ENCODE results near the gene GDF10. TPM values are rescaled to one million over a fixed set of nuclear protein-coding genes. Genes with fewer than 3 reads are reported as not detected.

The GDF10 gene
- total and polyA plus RNA-seq, 2 of the 8 experiments (the other 6 are each of a cell fraction or from before 2014, with no cell fraction given), result 0.19 to 0.32 TPM

- H3K27me3 ChIP-seq (replicated peaks in 1 of 4; ENCODE audit: control insufficient read depth in 3 of 4, extremely low read depth in 1 of 4, insufficient read depth in 3 of 4, low read length in 3 of 4), result no peaks in the 10 kb centered on the region; a peak in 1 of 7 replicates
- ChIA-PET POLR2A (ENCODE audit: partially characterized antibody) (no interaction called here), CTCF (ENCODE audit: partially characterized antibody) (interaction anchor here (0.8 to 11.8 kb wide), 31 partner anchors 8 to 316 kb away, joined by 3 to 201 read pairs (median 5); partner anchors contain the start of gene GDF10)
- no peaks in the 10 kb centered on the region for H3K36me3 ChIP-seq (ENCODE audit: control insufficient read depth in 2 of 4, insufficient read depth in 4 of 4, low read length in 3 of 4)
- H2BK12ac ChIP-seq (ENCODE audit: low read depth, low read length), result no peak overlapping the region
- no peaks in the 10 kb centered on the region for H3K9me3 ChIP-seq (ENCODE audit: insufficient read depth in 2 of 2, low read depth in 1 of 2, low read length in 1 of 2)
- H3K4me1 ChIP-seq (replicated peaks in 1 of 4; ENCODE audit: control insufficient read depth in 3 of 4, insufficient read depth in 4 of 4, low read length in 3 of 4), result peaks cover 0 to 5% (median 0%) of the 10 kb centered on the region in 4 experiments; a peak in 3 of 7 replicates
- H4K20me1 ChIP-seq (replicated peaks in 1 of 2; ENCODE audit: control insufficient read depth in 1 of 2, insufficient read depth in 2 of 2, low read length in 2 of 2), result no peaks in the 10 kb centered on the region
- DNase-seq (ENCODE audit: low read depth in 1 of 2, low spot score in 2 of 2) (no peak), FAIRE-seq (no peak)
- no peak overlapping the region for H2BK15ac ChIP-seq (ENCODE audit: low read length)
- no peak overlapping the region for H4K91ac ChIP-seq (replicated peaks; ENCODE audit: insufficient read length, low read length)
- 81% methylated on average over 9 of the region's 10 CpGs; no CpG with 5 or more reads in 1 of the 2 experiments for WGBS, 2 experiments (ENCODE audit: extremely low coverage in 1 of 2, insufficient coverage in 1 of 2, insufficient read length in 1 of 2, insufficient replicate concordance in 2 of 2, low coverage in 1 of 2, low lambda C conversion rate in 2 of 2, missing lambda C conversion rate in 1 of 2)
- no peaks in the 10 kb centered on the region for H3K79me1 ChIP-seq (ENCODE audit: low read depth, low read length)
- H2BK5ac ChIP-seq (ENCODE audit: low read depth, low read length), result no peak overlapping the region
- no peak overlapping the region for H2AK5ac ChIP-seq (ENCODE audit: low read depth, low read length)
- H2AFZ ChIP-seq (ENCODE audit: low read length), result no peak overlapping the region
- H3K14ac ChIP-seq (ENCODE audit: insufficient read length), result no peak overlapping the region
- H4K5ac ChIP-seq (ENCODE audit: insufficient read length, low read depth, low read length), result no peak overlapping the region
- no peak overlapping the region for H2BK20ac ChIP-seq (ENCODE audit: low read length)
- H3K56ac ChIP-seq (replicated peaks; ENCODE audit: insufficient read length, low read depth, low read length), result no peak overlapping the region
- H3K23me2 ChIP-seq (ENCODE audit: low read depth, low read length), result no peaks in the 10 kb centered on the region
- H3K79me2 ChIP-seq (ENCODE audit: control insufficient read depth in 1 of 2, insufficient read depth in 2 of 2, low read length in 2 of 2), result no peaks in the 10 kb centered on the region
- H4K8ac ChIP-seq (ENCODE audit: extremely low read depth, insufficient read depth, low read length), result no peak overlapping the region
- no peak overlapping the region for H3K4me2 ChIP-seq (ENCODE audit: insufficient read depth in 1 of 2, low read depth in 2 of 2, low read length in 2 of 2)
- H3K27ac ChIP-seq (ENCODE audit: low read depth, low read length), result no peak overlapping the region
- H3K4me3 ChIP-seq (ENCODE audit: extremely low read depth in 1 of 4, insufficient read depth in 2 of 4, low read depth in 3 of 4, low read length in 4 of 4), result no peak overlapping the region
- no peak overlapping the region for H3K4ac ChIP-seq (replicated peaks; ENCODE audit: insufficient read length, low read depth, low read length)
- H2BK120ac ChIP-seq (replicated peaks; ENCODE audit: low read depth, low read length), result no peak overlapping the region
- no peak overlapping the region for H3K23ac ChIP-seq (ENCODE audit: insufficient read length)
- H3K18ac ChIP-seq (ENCODE audit: extremely low read depth, low read length), result no peak overlapping the region
- no peak overlapping the region for H3K9ac ChIP-seq (replicated peaks in 1 of 4; ENCODE audit: extremely low read depth in 1 of 4, low read depth in 3 of 4, low read length in 3 of 4)
- no peak for TF ChIP-seq BCL11A (IDR thresholded peaks at IDR 0.05; ENCODE audit: low read depth in 2 of 2, low read length in 2 of 2)
- no peak for TF ChIP-seq NANOG (IDR thresholded peaks at IDR 0.05; ENCODE audit: insufficient read depth, low read depth, low read length, poor library complexity, severe bottlenecking)
- no peak for TF ChIP-seq TEAD4 (IDR thresholded peaks at IDR 0.05; ENCODE audit: low read depth, low read length)
- no peak for TF ChIP-seq SAP30 (IDR thresholded peaks at IDR 0.05; ENCODE audit: insufficient read depth, insufficient replicate concordance, low read length)
- TF ChIP-seq SUZ12 (IDR thresholded peaks at IDR 0.05; ENCODE audit: low read length), result no peak
- no peak for TF ChIP-seq TAF7 (optimal IDR thresholded peaks at IDR 0.05; ENCODE audit: borderline replicate concordance, low read depth, low read length)
- no peak for TF ChIP-seq TCF12 (IDR thresholded peaks at IDR 0.05; ENCODE audit: low read depth, low read length)
- no peak for TF ChIP-seq CHD2 (IDR thresholded peaks at IDR 0.05; ENCODE audit: low read length)
- TF ChIP-seq FOSL1 (IDR thresholded peaks at IDR 0.05; ENCODE audit: insufficient read depth, low read depth, low read length), result no peak
- TF ChIP-seq CEBPB (IDR thresholded peaks at IDR 0.05; ENCODE audit: low read depth, low read length), result no peak
- TF ChIP-seq RNF2 (IDR thresholded peaks at IDR 0.05; ENCODE audit: borderline replicate concordance, low read depth, low read length, missing control alignments, poor library complexity, severe bottlenecking), result no peak
These were observed 11.4 kb downstream of the GDF10 start for GRCh38 chr10:47311193-47311931.
